GM12891 (cell line): ENCODE results near the gene PRR15.
A peak's percentile ranks its signal among the peaks of the same experiment; 100 is the strongest.

Source experiments
- DNase-seq: peaks from one replicate; pipeline ENCODE4 v3.0.0; 2011; ENCODE audit warnings: low spot score; ENCODE audit not compliant: insufficient read length
- FAIRE-seq: peaks from 2 replicates; lab custom pipeline; 2011; peaks lifted over from hg19 to GRCh38; lab: Jason Lieb, UNC
- PAX5 ChIP-seq: IDR thresholded peaks from 2 replicates; pipeline ENCODE4 v1.6.1; 2011; ENCODE audit warnings: low read length, moderate library complexity, mild to moderate bottlenecking; ENCODE audit not compliant: insufficient read depth, severe bottlenecking
- POLR2A ChIP-seq: IDR thresholded peaks from 2 replicates; pipeline ENCODE4 v1.6.1; 2011; ENCODE audit warnings: low read depth, low read length, control low read depth
- POLR2AphosphoS5 ChIP-seq: IDR thresholded peaks from 2 replicates; pipeline ENCODE4 v1.6.1; 2011; ENCODE audit warnings: low read depth, low read length, control low read depth
- POU2F2 ChIP-seq: IDR thresholded peaks from 2 replicates; pipeline ENCODE4 v1.6.1; 2011; ENCODE audit warnings: low read depth, mild to moderate bottlenecking, control low read depth, low read length, moderate library complexity
- SPI1 ChIP-seq: IDR thresholded peaks from 2 replicates; pipeline ENCODE4 v1.6.1; 2011; ENCODE audit warnings: low read depth, low read length, control low read depth
- TAF1 ChIP-seq: IDR thresholded peaks from 2 replicates; pipeline ENCODE4 v1.6.1; 2011; ENCODE audit warnings: low read depth, low read length, control low read depth

Gene PRR15

DNA sequence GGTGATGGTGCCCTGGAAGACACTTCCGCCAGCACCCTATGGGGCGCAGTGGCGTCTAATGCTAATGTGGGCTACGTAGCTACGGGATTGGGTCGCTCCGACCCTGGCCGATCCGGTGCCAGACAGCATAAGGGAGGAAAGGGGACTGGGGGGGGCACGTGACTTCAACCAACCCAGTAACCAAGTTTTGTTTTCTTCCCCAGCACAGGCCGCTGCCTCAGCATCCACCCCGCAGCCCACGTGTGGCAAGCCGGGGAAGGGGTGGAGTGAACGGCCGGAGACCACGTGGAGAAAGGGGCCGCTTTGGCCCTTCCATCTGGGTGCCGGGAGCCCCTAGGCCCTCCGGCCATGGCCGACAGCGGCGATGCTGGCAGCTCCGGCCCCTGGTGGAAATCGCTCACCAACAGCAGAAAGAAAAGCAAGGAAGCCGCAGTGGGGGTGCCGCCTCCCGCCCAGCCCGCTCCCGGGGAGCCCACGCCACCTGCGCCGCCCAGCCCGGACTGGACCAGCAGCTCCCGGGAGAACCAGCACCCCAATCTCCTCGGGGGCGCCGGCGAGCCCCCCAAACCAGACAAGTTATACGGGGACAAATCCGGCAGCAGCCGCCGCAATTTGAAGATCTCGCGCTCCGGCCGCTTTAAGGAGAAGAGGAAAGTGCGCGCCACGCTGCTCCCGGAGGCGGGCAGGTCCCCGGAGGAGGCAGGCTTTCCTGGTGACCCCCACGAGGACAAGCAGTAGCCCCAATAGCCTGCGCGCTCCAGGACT is 2.5 kb downstream of the PRR15 start:
- DNase-seq (no peak), FAIRE-seq (no peak)
- TF ChIP-seq SPI1 = no peak
- TF ChIP-seq POLR2AphosphoS5 = no peak
- no peak for TF ChIP-seq TAF1
- TF ChIP-seq POLR2A = no peak
- TF ChIP-seq PAX5 = no peak
- TF ChIP-seq POU2F2 = no peak

DNA sequence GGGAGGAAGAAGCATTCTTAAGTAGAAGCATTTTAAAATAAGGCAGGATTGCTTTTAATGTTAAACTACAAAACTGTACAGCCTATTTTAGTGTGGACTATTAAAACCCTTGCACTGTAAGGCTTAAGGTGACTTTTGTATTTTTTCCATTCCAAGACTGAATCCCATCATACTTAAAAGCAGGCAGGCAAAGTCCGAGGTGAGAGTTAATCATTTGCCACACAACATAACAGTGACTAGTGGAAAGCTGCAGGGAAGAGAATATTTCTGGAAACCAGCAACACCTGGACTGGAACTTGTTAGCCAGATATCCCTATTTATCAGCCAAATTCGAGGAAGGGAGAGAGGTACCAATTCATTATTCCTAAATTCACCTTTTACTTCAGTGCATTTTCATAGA is 3.5 kb downstream of the PRR15 start:
- no peak for DNase-seq
- no peak for TF ChIP-seq SPI1
- FAIRE-seq = no peak

DNA sequence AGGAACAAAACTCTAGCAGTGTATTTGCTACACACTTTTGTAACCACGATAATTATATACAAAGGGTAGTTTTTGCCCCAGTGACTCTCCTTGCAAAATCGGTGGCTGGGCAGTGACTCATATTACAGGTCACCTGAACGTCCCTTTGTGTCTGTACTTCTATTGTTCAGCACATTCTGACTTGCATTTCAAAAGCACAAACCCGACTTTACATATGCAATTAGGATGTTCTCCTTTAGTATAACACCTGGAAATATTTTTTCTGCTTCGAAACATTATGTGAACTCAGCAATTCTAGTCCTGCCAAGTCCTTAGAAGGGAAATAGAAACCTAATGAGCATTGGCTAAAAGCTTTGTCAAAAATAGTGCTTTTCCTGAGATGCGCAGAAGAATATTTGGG is 6.0 kb downstream of the PRR15 start:
- DNase-seq (no peak), FAIRE-seq (no peak)
- TF ChIP-seq PAX5 = no peak
- TF ChIP-seq POLR2A = no peak
- TF ChIP-seq POLR2AphosphoS5 = no peak
- TF ChIP-seq TAF1 = no peak
- no peak for TF ChIP-seq SPI1
- no peak for TF ChIP-seq POU2F2

DNA sequence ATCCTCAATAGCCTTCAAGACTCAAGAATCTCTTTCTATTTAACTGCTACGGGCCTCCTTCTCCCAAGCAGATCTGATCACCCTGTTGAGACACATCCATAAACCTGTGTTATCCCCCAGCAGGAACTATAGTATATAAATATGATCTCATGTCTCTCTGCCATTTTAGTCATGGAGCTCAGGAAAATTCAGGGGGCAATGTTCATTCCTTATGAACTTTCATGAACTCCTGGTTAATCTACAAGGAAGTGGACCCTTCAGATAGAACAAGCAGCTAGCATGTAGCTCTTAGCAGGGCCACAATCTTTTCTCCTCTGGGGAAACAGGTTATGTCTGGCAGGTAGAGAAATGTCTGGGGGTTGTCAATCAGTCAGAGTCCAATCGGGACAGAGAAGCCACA is 8.9 kb downstream of the PRR15 start:
- TF ChIP-seq POLR2AphosphoS5 (no peak), PAX5 (no peak)
- DNase-seq (no peak), FAIRE-seq (no peak)

DNA sequence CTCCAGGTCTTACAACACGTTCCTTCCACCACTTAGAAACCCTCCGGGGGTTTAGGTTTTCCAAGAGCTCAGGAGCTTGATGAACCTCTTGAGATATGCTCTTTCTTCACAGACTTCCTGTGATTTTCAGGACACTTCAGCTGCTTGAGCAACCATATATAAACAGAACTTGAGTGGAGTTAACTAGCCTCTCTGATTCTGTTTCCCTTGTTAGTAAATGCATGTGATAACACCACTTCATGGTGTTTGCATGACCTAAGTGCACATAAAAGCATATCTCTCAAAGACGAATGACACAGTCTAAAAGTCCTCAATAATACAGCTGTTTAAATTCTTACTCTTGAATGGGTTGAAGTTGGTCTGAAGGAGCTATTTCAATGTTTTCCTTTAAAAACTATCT is 9.9 kb downstream of the PRR15 start:
- FAIRE-seq = no peak
- TF ChIP-seq POU2F2 = no peak
- TF ChIP-seq SPI1 = no peak
- TF ChIP-seq POLR2A = no peak
- TF ChIP-seq POLR2AphosphoS5 = no peak
- no peak for TF ChIP-seq TAF1
- no peak for DNase-seq

DNA sequence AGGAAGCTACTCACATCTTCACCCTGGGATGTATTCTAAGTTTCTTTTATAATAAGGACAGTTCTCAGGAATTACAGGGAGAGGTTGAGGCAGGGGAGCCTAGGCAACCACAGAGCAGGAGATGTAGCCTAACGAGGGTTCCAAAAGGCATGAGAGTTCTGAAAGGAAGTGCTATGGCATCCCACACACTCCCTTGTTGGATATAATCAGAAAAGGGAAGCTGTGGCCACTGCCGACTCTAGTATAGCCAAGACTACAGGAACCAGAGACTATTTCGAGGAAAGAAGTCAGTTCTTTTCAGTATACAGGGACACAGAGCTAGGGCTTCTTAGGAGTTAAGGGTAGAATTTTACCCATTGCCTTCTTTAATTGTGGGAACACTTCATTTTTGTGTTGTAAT is 11.0 kb downstream of the PRR15 start:
- TF ChIP-seq POLR2A = no peak
- no peak for TF ChIP-seq POLR2AphosphoS5
- TF ChIP-seq PAX5 = no peak
- DNase-seq (no peak), FAIRE-seq (no peak)

DNA sequence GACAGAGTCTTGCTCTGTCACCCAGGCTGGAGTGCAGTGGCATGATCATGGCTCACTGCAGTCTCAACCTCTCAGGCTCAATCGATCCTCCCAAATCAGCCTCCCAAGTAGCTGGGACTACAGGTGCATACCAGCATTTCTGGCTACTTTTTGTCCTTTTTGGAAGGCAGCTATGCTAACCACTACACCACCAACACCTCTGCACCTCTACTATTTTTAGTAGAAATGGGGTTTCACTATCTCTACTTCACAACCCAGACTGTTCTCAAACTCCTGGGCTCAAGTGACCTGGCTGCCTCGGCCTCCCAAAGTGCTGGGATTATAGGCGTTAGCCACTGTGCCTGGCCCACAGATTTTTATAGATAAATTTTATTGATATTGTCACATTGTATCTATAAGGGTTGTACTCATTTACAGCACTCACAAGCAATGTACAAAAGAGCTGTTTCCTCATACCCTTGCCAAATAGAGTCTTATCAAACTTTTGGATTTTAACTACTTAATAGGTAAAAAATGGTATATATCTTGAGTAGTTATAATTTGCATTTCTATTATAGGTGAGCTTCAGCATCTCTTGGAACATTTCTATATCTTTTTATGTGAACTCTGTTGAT is 23.7 kb downstream of the PRR15 start:
- FAIRE-seq = no peak
- no peak for DNase-seq
- no peak for TF ChIP-seq PAX5
- TF ChIP-seq POLR2A = no peak
- no peak for TF ChIP-seq TAF1

DNA sequence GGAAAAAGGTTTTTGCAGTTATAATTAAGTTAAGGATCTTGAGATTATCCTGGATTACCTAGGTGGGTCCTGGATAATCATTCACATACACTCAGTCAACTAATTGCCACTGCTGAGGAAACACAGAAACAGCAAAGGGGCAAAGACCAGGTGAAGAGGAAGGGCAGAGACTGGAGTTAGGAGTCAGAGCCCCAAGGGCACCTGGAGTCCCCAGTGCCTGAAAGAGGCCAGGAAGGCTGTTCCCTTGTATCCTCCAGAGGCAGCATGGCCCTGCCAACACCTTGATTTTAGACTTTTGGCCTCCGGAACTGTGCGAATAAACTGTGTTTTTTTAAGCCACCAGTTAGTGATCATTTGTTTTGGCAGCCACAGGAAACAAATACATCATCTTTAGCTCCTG is 24.6 kb downstream of the PRR15 start:
- TF ChIP-seq POLR2A (no peak), POLR2AphosphoS5 (no peak), POU2F2 (no peak), PAX5 (no peak), TAF1 (no peak), SPI1 (no peak)
- no peak for DNase-seq
- no peak for FAIRE-seq

DNA sequence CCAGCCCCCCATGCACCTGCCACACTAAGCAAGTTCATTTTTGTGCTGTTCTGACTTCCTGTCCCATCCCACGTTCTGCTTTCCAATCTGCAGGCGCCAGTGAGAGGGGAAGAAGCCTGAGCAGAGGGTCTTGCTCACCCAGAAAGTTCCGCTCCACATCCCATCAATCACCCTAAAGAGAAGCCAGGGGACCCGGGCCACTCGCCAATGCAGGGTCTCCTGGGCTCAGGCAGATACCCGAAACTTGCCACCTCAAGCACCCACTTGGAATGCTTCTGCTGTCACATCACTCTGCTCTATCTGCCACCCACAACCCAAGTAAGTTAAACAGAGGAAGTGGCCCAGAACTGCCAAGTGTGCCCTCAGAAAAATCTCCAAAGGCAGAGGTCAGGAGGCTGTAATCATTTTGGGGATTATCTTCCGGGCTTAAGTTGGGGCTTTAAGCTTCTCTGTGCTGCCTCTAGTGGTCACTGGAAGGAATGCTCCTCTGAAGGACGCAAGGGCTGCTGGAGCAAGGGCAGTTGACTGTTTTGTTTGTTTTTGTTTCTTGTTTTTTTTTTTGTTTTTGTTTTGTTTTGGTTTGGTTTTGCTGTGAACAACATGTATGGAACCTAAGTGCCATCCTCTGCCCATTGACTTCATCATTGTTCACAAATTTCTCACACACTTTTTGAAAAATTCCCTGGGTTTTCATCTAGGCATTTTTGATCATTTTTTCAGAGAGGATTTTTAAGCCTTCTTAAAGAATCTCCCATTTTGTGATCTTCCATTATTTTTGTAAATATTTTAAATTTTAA is 25.5 kb downstream of the PRR15 start:
- TF ChIP-seq SPI1 = no peak
- TF ChIP-seq PAX5 = no peak
- TF ChIP-seq POLR2AphosphoS5 = no peak
- no peak for TF ChIP-seq POU2F2
- TF ChIP-seq TAF1 = no peak
- TF ChIP-seq POLR2A = no peak
- no peak for FAIRE-seq
- DNase-seq = peak; percentile 30

DNA sequence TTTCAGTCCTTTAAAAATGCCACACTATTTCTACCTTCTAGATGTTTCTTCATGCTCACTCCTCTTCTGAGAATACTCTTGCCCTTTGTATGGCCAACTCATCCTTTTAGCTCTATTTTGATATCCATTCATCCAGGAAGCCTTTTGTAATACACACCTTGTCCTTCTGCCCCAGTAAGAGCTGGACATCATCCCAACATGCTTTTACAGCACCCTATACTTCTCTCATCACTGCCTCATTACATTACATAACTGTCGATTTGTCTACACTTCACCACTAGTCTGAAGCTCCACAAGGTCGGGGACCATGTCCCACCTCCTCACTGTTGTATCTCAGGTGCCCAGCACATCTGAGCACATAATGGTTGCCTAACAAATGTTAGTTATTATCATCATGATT is 29.2 kb downstream of the PRR15 start:
- DNase-seq (no peak), FAIRE-seq (no peak)
- TF ChIP-seq POU2F2 (no peak), POLR2AphosphoS5 (no peak), TAF1 (no peak), SPI1 (no peak), PAX5 (no peak), POLR2A (no peak)
